Cardiac fibroblast (primary cell): Measurements from ENCODE around the gene DNAJC17.
A peak's percentile ranks its signal among the peaks of the same experiment; 100 is the strongest.

Experiments
- DNase-seq, 2 donors: peaks; one replicate each; pipeline versions ENCODE4 v3.0.0 to v3.0.0-alpha.2; 2010; ENCODE audit warnings: low read depth in 2 of 2
- H3K4me3 ChIP-seq, 2 donors: replicated peaks in 1 of 2; 1 replicate in 1 of 2; 2 replicates in 1 of 2; pipeline ENCODE4 v1.5.1; 2011; ENCODE audit warnings: low read depth in 2 of 2, low read length in 2 of 2, mild to moderate bottlenecking in 2 of 2, moderate library complexity in 1 of 2
- TF ChIP-seq, protein P1 (sequence below): IDR thresholded peaks from one replicate; pipeline ENCODE4 v1.5.1; 2011; ENCODE audit warnings: low read depth, mild to moderate bottlenecking, low read length, inconsistent platforms

DNAJC17 gene

GRCh38 chr15:40793216-40793989, 13.9 kb downstream of the DNAJC17 start:
- TF ChIP-seq, protein P1, sequence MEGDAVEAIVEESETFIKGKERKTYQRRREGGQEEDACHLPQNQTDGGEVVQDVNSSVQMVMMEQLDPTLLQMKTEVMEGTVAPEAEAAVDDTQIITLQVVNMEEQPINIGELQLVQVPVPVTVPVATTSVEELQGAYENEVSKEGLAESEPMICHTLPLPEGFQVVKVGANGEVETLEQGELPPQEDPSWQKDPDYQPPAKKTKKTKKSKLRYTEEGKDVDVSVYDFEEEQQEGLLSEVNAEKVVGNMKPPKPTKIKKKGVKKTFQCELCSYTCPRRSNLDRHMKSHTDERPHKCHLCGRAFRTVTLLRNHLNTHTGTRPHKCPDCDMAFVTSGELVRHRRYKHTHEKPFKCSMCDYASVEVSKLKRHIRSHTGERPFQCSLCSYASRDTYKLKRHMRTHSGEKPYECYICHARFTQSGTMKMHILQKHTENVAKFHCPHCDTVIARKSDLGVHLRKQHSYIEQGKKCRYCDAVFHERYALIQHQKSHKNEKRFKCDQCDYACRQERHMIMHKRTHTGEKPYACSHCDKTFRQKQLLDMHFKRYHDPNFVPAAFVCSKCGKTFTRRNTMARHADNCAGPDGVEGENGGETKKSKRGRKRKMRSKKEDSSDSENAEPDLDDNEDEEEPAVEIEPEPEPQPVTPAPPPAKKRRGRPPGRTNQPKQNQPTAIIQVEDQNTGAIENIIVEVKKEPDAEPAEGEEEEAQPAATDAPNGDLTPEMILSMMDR, result no peak
- peak; percentile 94 to 98 for DNase-seq
- no peak overlapping the region for H3K4me3 ChIP-seq

- no peak overlapping the region for H3K4me3 ChIP-seq
- TF ChIP-seq, protein P1, result no peak
- no peak for DNase-seq
Observed at GRCh38 chr15:40792394-40792793, 14.9 kb downstream of the DNAJC17 start.

GRCh38 chr15:40790718-40791117, 16.6 kb downstream of the DNAJC17 start:
- H3K4me3 ChIP-seq, result no peak overlapping the region
- TF ChIP-seq, protein P1, result no peak
- peak; percentile 27 to 45 for DNase-seq

DNA sequence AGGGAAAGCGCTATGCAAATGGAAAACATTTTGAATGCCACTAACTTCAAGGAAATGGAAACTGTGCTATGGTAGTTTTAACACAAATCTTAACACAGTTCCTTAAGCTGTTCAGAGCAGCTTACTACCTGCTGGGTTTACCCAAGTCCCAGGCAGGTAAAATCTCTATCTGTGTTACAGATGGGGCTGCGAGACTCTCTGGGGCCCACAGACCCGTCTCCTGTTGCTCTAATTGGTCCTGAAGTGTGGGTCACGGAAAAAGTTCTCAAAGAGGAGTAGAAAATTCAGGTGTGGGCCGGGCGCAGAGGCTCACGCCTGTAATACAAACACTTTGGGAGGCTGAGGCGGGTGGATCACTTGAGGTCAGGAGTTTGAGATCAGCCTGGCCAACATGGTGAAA, 17.3 kb downstream of the DNAJC17 start:
- no peak overlapping the region for H3K4me3 ChIP-seq
- TF ChIP-seq, protein P1, result no peak

DNA sequence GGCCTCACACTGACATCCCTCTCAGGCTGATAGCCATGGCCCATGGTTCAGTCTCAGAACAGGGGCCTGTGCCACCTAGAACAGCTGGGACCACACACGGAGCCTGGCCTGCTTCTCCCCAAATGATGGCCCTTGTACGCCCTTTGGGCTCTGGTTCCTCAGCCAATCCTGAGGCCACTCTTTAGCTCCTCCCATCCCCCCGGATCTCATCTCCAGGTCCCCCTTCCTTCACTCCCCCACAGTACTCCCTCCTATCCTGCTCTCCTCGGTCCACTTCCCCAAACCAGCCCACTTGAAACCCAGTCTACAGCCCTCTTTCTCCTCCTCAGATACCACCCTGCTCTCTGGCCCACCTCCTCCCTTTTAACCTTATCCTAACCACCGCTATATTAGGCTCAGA, 18.2 kb downstream of the DNAJC17 start:
- DNase-seq, result no peak
- no peak overlapping the region for H3K4me3 ChIP-seq
- TF ChIP-seq, protein P1, result no peak

More for the DNA sequence above, 17.3 kb downstream of the DNAJC17 start:
- DNase-seq, result no peak

DNA sequence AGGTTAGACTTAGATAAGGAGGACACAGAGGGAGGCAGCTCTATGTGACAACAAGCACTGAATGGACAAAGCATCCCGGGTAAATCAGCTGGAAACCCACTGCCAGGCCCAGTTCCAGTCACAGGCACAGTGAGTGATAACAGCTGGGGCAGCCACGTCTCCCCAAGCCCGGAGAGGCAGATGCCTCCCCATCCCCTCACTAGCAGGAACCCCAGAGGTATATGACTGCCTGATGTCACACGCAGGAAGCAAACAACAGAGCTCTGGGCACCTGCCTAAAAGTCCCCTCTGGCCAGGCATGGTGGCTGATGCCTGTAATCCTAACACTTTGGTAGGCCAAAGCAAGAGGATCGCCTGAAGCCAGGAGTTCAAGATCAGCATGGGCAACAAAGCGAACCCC, 19.3 kb downstream of the DNAJC17 start:
- TF ChIP-seq, protein P1, result no peak
- no peak overlapping the region for H3K4me3 ChIP-seq
- no peak for DNase-seq
